Measurements from ENCODE around the gene MTX1. TPM values are rescaled to one million over a fixed set of nuclear protein-coding genes. Genes with fewer than 3 reads are reported as not detected.

Gene MTX1
- total RNA-seq, 1 experiment from 2014 or later = 49.5 TPM

DNA sequence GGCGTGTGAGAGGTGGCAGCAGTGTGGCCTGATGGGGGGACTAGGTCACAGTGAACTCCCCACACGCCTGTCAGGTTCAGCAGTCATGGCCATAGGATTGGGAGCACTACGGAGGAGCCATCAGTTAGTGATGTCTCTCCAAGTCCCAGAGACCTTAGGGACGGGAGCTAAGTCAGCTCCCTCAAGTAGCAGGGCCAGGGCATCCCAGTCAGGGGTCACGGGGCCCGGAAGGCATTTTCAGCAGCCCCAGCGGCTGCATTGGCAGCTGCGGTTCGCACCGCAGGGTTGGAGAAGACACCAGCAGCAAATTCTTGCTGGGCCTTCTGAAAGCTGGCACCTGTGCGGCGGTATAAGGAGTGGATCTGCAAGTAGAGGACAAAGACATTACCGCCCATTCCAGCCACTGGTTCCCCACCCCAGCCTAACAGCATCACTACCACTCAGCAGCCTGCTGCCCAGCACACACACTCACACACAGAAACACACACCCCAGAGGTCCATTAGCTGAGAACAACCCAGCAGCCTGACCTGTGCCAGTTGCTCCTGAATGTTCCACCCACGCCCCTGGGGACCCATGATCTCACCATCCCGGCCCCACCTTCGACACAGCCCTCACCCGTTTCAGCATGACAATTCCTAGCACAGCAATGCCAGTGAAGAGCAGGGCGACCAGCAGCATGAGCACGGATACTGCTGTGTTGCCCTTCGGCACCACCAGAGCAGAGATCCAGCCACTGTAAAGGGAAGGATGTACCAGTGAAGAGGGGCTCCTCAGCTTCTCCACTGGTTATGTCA, 47.8 kb downstream of the MTX1 start:
- H3K27ac ChIP-seq (ENCODE audit: low read length) = no peak overlapping the region

DNA sequence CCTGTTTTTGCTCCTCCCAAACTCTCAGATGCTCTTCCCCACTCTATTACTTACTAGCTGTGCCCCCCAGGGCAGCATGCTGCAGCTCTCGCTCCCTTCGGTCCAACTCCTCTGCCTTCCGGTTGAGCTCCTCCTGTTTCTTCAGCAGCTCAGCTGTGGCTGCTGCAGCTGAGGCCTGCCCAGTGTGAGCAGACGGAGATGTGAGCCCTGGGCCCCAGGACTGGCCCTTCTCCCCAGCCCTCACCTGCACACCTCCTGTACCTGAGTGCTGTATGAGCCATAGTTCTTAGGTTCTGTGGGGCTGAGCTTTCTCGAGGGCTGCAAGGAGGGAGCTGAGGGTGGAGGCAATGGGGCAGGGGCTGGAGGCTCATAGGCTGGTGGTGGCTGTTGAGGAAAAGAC, 51.8 kb downstream of the MTX1 start:
- Histone ChIP-seq H3K27ac (ENCODE audit: low read length) (no peak overlapping the region), H3K9me2 (replicated peaks; ENCODE audit: insufficient read depth, low read length) (no peaks in the 10 kb centered on the region), H3K4me1 (ENCODE audit: low read length) (peaks cover 26% of the 10 kb centered on the region), H2AFZ (ENCODE audit: low read length) (no peak overlapping the region), H3K36me3 (ENCODE audit: insufficient read depth, low read length) (peaks cover 21% of the 10 kb centered on the region; the same call in 1 of the 2 replicates), H3K4me2 (ENCODE audit: low read depth, low read length, poor library complexity, severe bottlenecking) (no peak overlapping the region), H3K4me3 (ENCODE audit: low read length) (no peak overlapping the region), H4K20me1 (ENCODE audit: insufficient read depth, low read depth, low read length) (no peaks in the 10 kb centered on the region), H3K79me2 (ENCODE audit: low read length) (peaks cover 18% of the 10 kb centered on the region), H3K9ac (ENCODE audit: low read length) (no peak overlapping the region; the same call in 1 of the 2 replicates), H3K27me3 (ENCODE audit: low read length) (no peaks in the 10 kb centered on the region), H3K9me3 (ENCODE audit: low read length) (no peaks in the 10 kb centered on the region)
- no peak for DNase-seq

More for the DNA sequence above, 47.8 kb downstream of the MTX1 start:
- Histone ChIP-seq H3K36me3 (ENCODE audit: insufficient read depth, low read length) (peaks cover 4% of the 10 kb centered on the region; the same call in 1 of the 2 replicates), H3K9me2 (replicated peaks; ENCODE audit: insufficient read depth, low read length) (no peaks in the 10 kb centered on the region), H3K4me2 (ENCODE audit: low read depth, low read length, poor library complexity, severe bottlenecking) (peak overlapping the region; percentile 78), H3K79me2 (ENCODE audit: low read length) (peaks cover 31% of the 10 kb centered on the region), H3K27me3 (ENCODE audit: low read length) (no peaks in the 10 kb centered on the region), H4K20me1 (ENCODE audit: insufficient read depth, low read depth, low read length) (no peaks in the 10 kb centered on the region), H3K9ac (ENCODE audit: low read length) (no peak overlapping the region), H3K4me3 (ENCODE audit: low read length) (no peak overlapping the region), H3K9me3 (ENCODE audit: low read length) (no peaks in the 10 kb centered on the region), H3K4me1 (ENCODE audit: low read length) (peaks cover 41% of the 10 kb centered on the region), H2AFZ (ENCODE audit: low read length) (no peak overlapping the region)
- peak; percentile 45 for DNase-seq

DNA sequence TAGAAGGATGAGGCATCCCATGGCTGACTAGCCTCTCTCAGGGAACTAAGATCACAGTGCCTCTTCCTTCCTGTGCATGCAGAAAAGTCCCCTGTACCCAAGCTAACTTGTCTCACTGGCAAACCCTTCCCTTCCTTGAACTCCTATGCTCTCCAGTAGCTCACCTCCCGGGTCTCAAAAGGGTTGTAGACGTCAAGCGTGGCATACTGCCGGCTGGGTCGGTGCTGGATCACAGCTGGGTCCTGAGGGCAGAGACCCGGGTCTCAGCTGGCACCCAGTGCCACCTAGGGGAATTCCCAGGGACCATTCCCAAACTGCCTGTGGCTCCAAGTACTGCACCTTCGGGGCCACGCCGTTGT, 53.0 kb downstream of the MTX1 start:
- Histone ChIP-seq H3K36me3 (ENCODE audit: insufficient read depth, low read length) (peaks cover 27% of the 10 kb centered on the region; the same call in 1 of the 2 replicates), H3K4me3 (ENCODE audit: low read length) (peak overlapping the region; percentile 96)
- DNase-seq = peak; percentile 73

DNA sequence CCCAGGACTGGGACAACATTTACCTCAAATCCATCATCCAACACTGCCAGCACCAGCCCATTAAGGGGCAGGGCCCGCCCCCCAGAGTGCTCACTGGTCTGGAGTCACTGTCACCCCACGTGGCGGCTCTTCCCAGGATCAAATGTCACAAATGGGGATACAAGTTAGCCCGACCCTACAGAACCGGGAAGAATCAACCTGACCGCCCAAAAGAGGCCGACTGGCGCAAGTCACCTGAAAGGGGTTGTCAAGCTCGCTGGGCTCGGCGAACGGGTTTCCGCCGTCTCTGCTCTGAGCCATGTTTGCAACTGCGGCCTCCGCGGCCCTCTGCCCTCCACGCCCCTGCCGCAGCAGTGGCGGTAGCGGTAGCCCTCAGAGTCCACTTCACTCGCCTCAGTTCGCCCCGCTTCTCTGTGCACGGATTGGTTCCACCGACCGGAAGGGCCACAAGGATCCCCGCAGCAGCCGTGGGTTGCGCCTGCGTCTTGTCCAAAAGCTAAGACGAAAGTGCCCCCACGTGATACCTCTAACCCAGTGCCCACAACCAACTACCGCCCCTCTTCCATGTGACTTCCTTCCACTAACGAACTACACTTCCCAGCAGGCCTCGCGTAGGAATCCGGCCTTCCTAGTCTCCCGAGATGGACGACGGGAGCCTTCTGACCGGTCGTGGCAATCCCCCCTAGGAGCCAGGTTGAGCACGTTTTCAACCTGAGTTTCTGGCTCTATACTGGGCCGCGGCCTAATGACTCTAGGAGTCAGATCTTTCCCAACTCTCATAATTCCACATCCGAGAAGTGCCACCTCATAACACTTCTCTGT, 53.6 kb downstream of the MTX1 start, which contains the start of gene SCAMP3:
SCAMP3 (minus strand) TSS at position 509 of the 822 bp plus-strand sequence; CDS start at position 300, 209 bp downstream.
- peak within 1 kb of the TSS; percentile 62; the same call in 1 of the 2 replicates for H2AFZ ChIP-seq (ENCODE audit: low read length)
- H3K9me2 ChIP-seq (replicated peaks; ENCODE audit: insufficient read depth, low read length) = no peaks in the 10 kb centered on the region
- peak within 1 kb of the TSS; percentile 64 for H3K27ac ChIP-seq (ENCODE audit: low read length)
- H3K36me3 ChIP-seq (ENCODE audit: insufficient read depth, low read length) = peaks cover 32% of the 10 kb centered on the region; the same call in 1 of the 2 replicates
- no peaks in the 10 kb centered on the region for H3K9me3 ChIP-seq (ENCODE audit: low read length)
- H3K4me3 ChIP-seq (ENCODE audit: low read length) = peak within 1 kb of the TSS; percentile 96
- peak within 1 kb of the TSS; percentile 96 for H3K9ac ChIP-seq (ENCODE audit: low read length)
- DNase-seq = peak; percentile 98
- H4K20me1 ChIP-seq (ENCODE audit: insufficient read depth, low read depth, low read length) = no peaks in the 10 kb centered on the region
- H3K27me3 ChIP-seq (ENCODE audit: low read length) = no peaks in the 10 kb centered on the region
- peaks cover 18% of the 10 kb centered on the region for H3K79me2 ChIP-seq (ENCODE audit: low read length)
- H3K4me1 ChIP-seq (ENCODE audit: low read length) = peaks cover 21% of the 10 kb centered on the region
- H3K4me2 ChIP-seq (ENCODE audit: low read depth, low read length, poor library complexity, severe bottlenecking) = peak within 1 kb of the TSS; percentile 99

More for the DNA sequence above, 53.0 kb downstream of the MTX1 start:
- Histone ChIP-seq H4K20me1 (ENCODE audit: insufficient read depth, low read depth, low read length) (no peaks in the 10 kb centered on the region), H3K4me1 (ENCODE audit: low read length) (peaks cover 21% of the 10 kb centered on the region), H3K27me3 (ENCODE audit: low read length) (no peaks in the 10 kb centered on the region), H3K9me3 (ENCODE audit: low read length) (no peaks in the 10 kb centered on the region), H3K9ac (ENCODE audit: low read length) (peak overlapping the region; percentile 96), H3K4me2 (ENCODE audit: low read depth, low read length, poor library complexity, severe bottlenecking) (peak overlapping the region; percentile 99), H3K27ac (ENCODE audit: low read length) (peak overlapping the region; percentile 64), H3K79me2 (ENCODE audit: low read length) (peaks cover 18% of the 10 kb centered on the region), H3K9me2 (replicated peaks; ENCODE audit: insufficient read depth, low read length) (no peaks in the 10 kb centered on the region), H2AFZ (ENCODE audit: low read length) (peak overlapping the region; percentile 62; the same call in 1 of the 2 replicates)

DNA sequence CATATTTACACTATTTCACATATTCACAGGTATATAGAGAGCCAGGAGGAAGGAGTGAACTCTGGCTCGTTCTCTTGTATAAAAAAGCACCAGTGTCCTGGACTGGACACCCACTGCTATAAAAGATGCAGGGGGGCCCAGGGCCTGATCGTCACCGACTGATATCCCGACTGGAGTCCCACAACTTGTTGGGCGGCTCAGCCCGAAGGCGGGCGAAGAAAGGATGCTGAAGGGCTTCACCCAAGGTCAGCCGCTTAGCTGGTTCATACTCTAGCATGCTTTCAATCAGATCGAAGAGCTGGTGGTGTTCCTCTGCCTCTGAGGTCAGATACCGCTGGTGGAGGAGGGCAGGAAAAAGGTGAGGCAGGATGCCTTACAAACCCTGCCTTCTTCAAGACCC, 54.6 kb downstream of the MTX1 start:
- Histone ChIP-seq H3K4me2 (ENCODE audit: low read depth, low read length, poor library complexity, severe bottlenecking) (peak overlapping the region; percentile 99), H3K27me3 (ENCODE audit: low read length) (no peaks in the 10 kb centered on the region), H2AFZ (ENCODE audit: low read length) (no peak overlapping the region), H4K20me1 (ENCODE audit: insufficient read depth, low read depth, low read length) (no peaks in the 10 kb centered on the region), H3K4me1 (ENCODE audit: low read length) (peaks cover 21% of the 10 kb centered on the region), H3K9me3 (ENCODE audit: low read length) (no peaks in the 10 kb centered on the region), H3K9me2 (replicated peaks; ENCODE audit: insufficient read depth, low read length) (no peaks in the 10 kb centered on the region), H3K27ac (ENCODE audit: low read length) (no peak overlapping the region), H3K36me3 (ENCODE audit: insufficient read depth, low read length) (peaks cover 36% of the 10 kb centered on the region), H3K4me3 (ENCODE audit: low read length) (no peak overlapping the region), H3K79me2 (ENCODE audit: low read length) (peaks cover 18% of the 10 kb centered on the region), H3K9ac (ENCODE audit: low read length) (no peak overlapping the region)
- DNase-seq = no peak

Other genes starting within 250 kb of the MTX1 start
- gene PYGO2, start 246.9 kb upstream of the MTX1 start, total RNA-seq (2014; rRNA removed; shearing (Covaris generic); ENCODE audit: low replicate concordance) = 37.3 and 44.4 TPM in 2 replicates
- gene SHC1, start 237.9 kb upstream of the MTX1 start, total RNA-seq (2014; rRNA removed; shearing (Covaris generic); ENCODE audit: low replicate concordance) = 27.8 and 35.3 TPM in 2 replicates
- 110 and 225 TPM in 2 replicates for gene CKS1B, start 234.0 kb upstream of the MTX1 start, total RNA-seq (2014; rRNA removed; shearing (Covaris generic); ENCODE audit: low replicate concordance)
- 48.7 and 57.3 TPM in 2 replicates for gene FLAD1, start 225.4 kb upstream of the MTX1 start, total RNA-seq (2014; rRNA removed; shearing (Covaris generic); ENCODE audit: low replicate concordance)
- 2.6 TPM in 1 of 2 replicates, not detected in the other for gene LENEP, start 215.1 kb upstream of the MTX1 start, total RNA-seq (2014; rRNA removed; shearing (Covaris generic); ENCODE audit: low replicate concordance)
- 17.1 and 31.0 TPM in 2 replicates for gene ZBTB7B, start 205.9 kb upstream of the MTX1 start, total RNA-seq (2014; rRNA removed; shearing (Covaris generic); ENCODE audit: low replicate concordance)
- gene DCST2, start 174.9 kb upstream of the MTX1 start, total RNA-seq (2014; rRNA removed; shearing (Covaris generic); ENCODE audit: low replicate concordance) = 1.3 and 3.5 TPM in 2 replicates
- not detected in 2 replicates for gene DCST1, start 174.9 kb upstream of the MTX1 start, total RNA-seq (2014; rRNA removed; shearing (Covaris generic); ENCODE audit: low replicate concordance)
- gene ADAM15, start 157.4 kb upstream of the MTX1 start, total RNA-seq (2014; rRNA removed; shearing (Covaris generic); ENCODE audit: low replicate concordance) = 33.6 and 50.0 TPM in 2 replicates
- gene EFNA4, start 145.0 kb upstream of the MTX1 start, total RNA-seq (2014; rRNA removed; shearing (Covaris generic); ENCODE audit: low replicate concordance) = 10.4 and 14.5 TPM in 2 replicates
- 12.2 and 15.7 TPM in 2 replicates for gene EFNA3, start 129.9 kb upstream of the MTX1 start, total RNA-seq (2014; rRNA removed; shearing (Covaris generic); ENCODE audit: low replicate concordance)
- gene EFNA1, start 80.8 kb upstream of the MTX1 start, total RNA-seq (2014; rRNA removed; shearing (Covaris generic); ENCODE audit: low replicate concordance) = not detected in 2 replicates
- gene SLC50A1, start 72.8 kb upstream of the MTX1 start, total RNA-seq (2014; rRNA removed; shearing (Covaris generic); ENCODE audit: low replicate concordance) = 47.8 and 56.5 TPM in 2 replicates
- gene DPM3, start 68.2 kb upstream of the MTX1 start, total RNA-seq (2014; rRNA removed; shearing (Covaris generic); ENCODE audit: low replicate concordance) = 22.2 and 33.2 TPM in 2 replicates
- gene KRTCAP2, start 35.4 kb upstream of the MTX1 start, total RNA-seq (2014; rRNA removed; shearing (Covaris generic); ENCODE audit: low replicate concordance) = 237 and 400 TPM in 2 replicates
- gene TRIM46, start 34.8 kb upstream of the MTX1 start, total RNA-seq (2014; rRNA removed; shearing (Covaris generic); ENCODE audit: low replicate concordance) = 5.1 and 19.2 TPM in 2 replicates
- gene THBS3, start 798 bp upstream of the MTX1 start, total RNA-seq (2014; rRNA removed; shearing (Covaris generic); ENCODE audit: low replicate concordance) = 11.9 and 18.7 TPM in 2 replicates
- 20.7 and 30.6 TPM in 2 replicates for gene ENTREP3, start 46.8 kb downstream of the MTX1 start, total RNA-seq (2014; rRNA removed; shearing (Covaris generic); ENCODE audit: low replicate concordance)
- 69.7 and 73.5 TPM in 2 replicates for gene SCAMP3, start 53.7 kb downstream of the MTX1 start, total RNA-seq (2014; rRNA removed; shearing (Covaris generic); ENCODE audit: low replicate concordance)
- 78.7 and 99.6 TPM in 2 replicates for gene CLK2, start 64.8 kb downstream of the MTX1 start, total RNA-seq (2014; rRNA removed; shearing (Covaris generic); ENCODE audit: low replicate concordance)
- gene HCN3, start 68.8 kb downstream of the MTX1 start, total RNA-seq (2014; rRNA removed; shearing (Covaris generic); ENCODE audit: low replicate concordance) = 5.9 and 6.3 TPM in 2 replicates
- gene PKLR, start 92.7 kb downstream of the MTX1 start, total RNA-seq (2014; rRNA removed; shearing (Covaris generic); ENCODE audit: low replicate concordance) = not detected in 2 replicates
- gene FDPS, start 100.2 kb downstream of the MTX1 start, total RNA-seq (2014; rRNA removed; shearing (Covaris generic); ENCODE audit: low replicate concordance) = 298 and 377 TPM in 2 replicates
- gene RUSC1, start 112.2 kb downstream of the MTX1 start, total RNA-seq (2014; rRNA removed; shearing (Covaris generic); ENCODE audit: low replicate concordance) = 8.3 and 9.2 TPM in 2 replicates

Data from Karpas-422 (cell line).